ENCODE data around the gene PNISR.

PNISR gene

GRCh38 chr6:99364026-99364425 is 61.1 kb downstream of the PNISR start:
- no peak overlapping the region for H3K4me3 ChIP-seq (ENCODE audit: low read depth, low read length)
- H3K9me3 ChIP-seq (ENCODE audit: control insufficient read depth, low read length), result no peaks in the 10 kb centered on the region
- no peak overlapping the region for H2AFZ ChIP-seq
- no peak overlapping the region for H3K27ac ChIP-seq
- no peaks in the 10 kb centered on the region for H3K79me2 ChIP-seq
- TF ChIP-seq CTCF (IDR thresholded peaks at IDR 0.05), result no peak
- H3K4me1 ChIP-seq, result no peaks in the 10 kb centered on the region
- no peaks in the 10 kb centered on the region for H3K27me3 ChIP-seq (ENCODE audit: control insufficient read depth, insufficient read depth, low read length)
- no peaks in the 10 kb centered on the region for H3K36me3 ChIP-seq (ENCODE audit: control insufficient read depth, insufficient read depth, low read length)
- no peak overlapping the region for H3K9ac ChIP-seq
- H3K4me2 ChIP-seq (ENCODE audit: low read length), result no peak overlapping the region

- Histone ChIP-seq H3K4me2 (ENCODE audit: low read length) (no peak overlapping the region), H3K9ac (no peak overlapping the region), H2AFZ (no peak overlapping the region), H3K4me3 (ENCODE audit: low read depth, low read length) (no peak overlapping the region), H3K79me2 (no peaks in the 10 kb centered on the region), H3K36me3 (ENCODE audit: control insufficient read depth, insufficient read depth, low read length) (no peaks in the 10 kb centered on the region), H3K9me3 (ENCODE audit: control insufficient read depth, low read length) (no peaks in the 10 kb centered on the region), H3K27ac (no peak overlapping the region), H3K27me3 (ENCODE audit: control insufficient read depth, insufficient read depth, low read length) (no peaks in the 10 kb centered on the region), H3K4me1 (no peaks in the 10 kb centered on the region)
- no peak for TF ChIP-seq CTCF (IDR thresholded peaks at IDR 0.05)
These were observed 62.3 kb downstream of the PNISR start for GRCh38 chr6:99362678-99363268.

GRCh38 chr6:99359800-99360199 is 65.3 kb downstream of the PNISR start:
- H2AFZ ChIP-seq, result no peak overlapping the region
- no peaks in the 10 kb centered on the region for H3K36me3 ChIP-seq (ENCODE audit: control insufficient read depth, insufficient read depth, low read length)
- H3K79me2 ChIP-seq, result no peaks in the 10 kb centered on the region
- no peak overlapping the region for H3K4me3 ChIP-seq (ENCODE audit: low read depth, low read length)
- no peaks in the 10 kb centered on the region for H3K9me3 ChIP-seq (ENCODE audit: control insufficient read depth, low read length)
- no peak overlapping the region for H3K9ac ChIP-seq
- no peak overlapping the region for H3K4me2 ChIP-seq (ENCODE audit: low read length)
- TF ChIP-seq CTCF (IDR thresholded peaks at IDR 0.05), result no peak
- H3K4me1 ChIP-seq, result no peaks in the 10 kb centered on the region
- H3K27me3 ChIP-seq (ENCODE audit: control insufficient read depth, insufficient read depth, low read length), result no peaks in the 10 kb centered on the region
- no peak overlapping the region for H3K27ac ChIP-seq

GRCh38 chr6:99356641-99357040 is 68.5 kb downstream of the PNISR start:
- Histone ChIP-seq H3K27ac (no peak overlapping the region), H3K9me3 (ENCODE audit: control insufficient read depth, low read length) (no peaks in the 10 kb centered on the region), H3K36me3 (ENCODE audit: control insufficient read depth, insufficient read depth, low read length) (no peaks in the 10 kb centered on the region), H3K9ac (no peak overlapping the region), H3K27me3 (ENCODE audit: control insufficient read depth, insufficient read depth, low read length) (no peaks in the 10 kb centered on the region), H3K4me3 (ENCODE audit: low read depth, low read length) (no peak overlapping the region), H3K4me1 (no peaks in the 10 kb centered on the region), H2AFZ (no peak overlapping the region), H3K4me2 (ENCODE audit: low read length) (no peak overlapping the region), H3K79me2 (no peaks in the 10 kb centered on the region)
- no peak for TF ChIP-seq CTCF (IDR thresholded peaks at IDR 0.05)

- TF ChIP-seq CTCF (IDR thresholded peaks at IDR 0.05), result no peak
- H3K4me3 ChIP-seq (ENCODE audit: low read depth, low read length), result no peak overlapping the region
- no peak overlapping the region for H2AFZ ChIP-seq
- H3K9me3 ChIP-seq (ENCODE audit: control insufficient read depth, low read length), result no peaks in the 10 kb centered on the region
- H3K4me2 ChIP-seq (ENCODE audit: low read length), result no peak overlapping the region
- no peaks in the 10 kb centered on the region for H3K79me2 ChIP-seq
- H3K4me1 ChIP-seq, result peaks cover 7% of the 10 kb centered on the region
- H3K27me3 ChIP-seq (ENCODE audit: control insufficient read depth, insufficient read depth, low read length), result no peaks in the 10 kb centered on the region
- no peak overlapping the region for H3K9ac ChIP-seq
- no peak overlapping the region for H3K27ac ChIP-seq
- H3K36me3 ChIP-seq (ENCODE audit: control insufficient read depth, insufficient read depth, low read length), result no peaks in the 10 kb centered on the region
These were observed 70.1 kb downstream of the PNISR start for GRCh38 chr6:99354983-99355382.

Measured in parathyroid adenoma (tissue), 2 donors.